HG02798 (cell line): Measurements from ENCODE around the gene C12orf42.

Experiments
- ATAC-seq: cut with Tn5 transposase; IDR thresholded peaks from one replicate; pipeline ENCODE4 v1.9.1; 2021; ENCODE audit warnings: mild to moderate bottlenecking; ENCODE audit not compliant: unreplicated experiment, poor library complexity

The C12orf42 gene

DNA sequence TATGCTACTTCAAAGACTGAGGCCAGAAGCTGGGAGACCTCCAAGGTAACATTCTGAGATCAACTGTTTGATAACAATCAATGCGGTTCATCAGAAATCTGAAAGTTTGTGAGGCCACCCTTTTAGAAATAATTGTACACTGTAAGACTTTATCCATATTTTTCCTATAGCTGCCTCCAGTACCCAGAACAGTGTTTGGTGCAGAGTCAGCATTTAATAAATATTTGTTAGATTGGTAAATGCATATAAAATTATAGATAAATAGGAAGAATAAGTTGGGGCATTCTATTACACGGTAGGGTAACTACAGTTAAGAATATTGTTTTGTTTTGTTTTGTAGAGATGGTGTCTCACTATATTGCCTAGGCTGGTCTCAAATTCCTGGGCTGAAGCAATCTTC lies 141.4 kb downstream of the C12orf42 start:
- no peak for ATAC-seq

DNA sequence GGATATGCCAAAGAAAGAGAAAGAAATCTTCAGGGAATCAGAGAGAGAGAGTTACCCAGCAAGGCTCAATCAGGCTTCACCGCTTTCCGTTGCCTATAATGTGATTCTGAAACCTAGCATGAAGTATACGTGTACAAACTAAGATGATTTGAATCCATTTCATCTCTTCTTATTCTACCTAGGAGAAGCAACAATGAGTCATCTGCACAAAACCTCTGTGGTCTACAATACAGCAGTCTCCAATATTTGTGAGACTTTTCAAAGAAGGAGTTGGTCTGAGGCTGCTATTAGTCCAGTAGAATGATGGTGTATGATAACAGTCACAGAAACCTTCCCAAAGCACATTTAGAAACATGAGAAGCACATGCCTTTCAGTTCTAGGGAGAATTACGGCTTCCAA lies 141.9 kb downstream of the C12orf42 start:
- ATAC-seq = no peak

DNA sequence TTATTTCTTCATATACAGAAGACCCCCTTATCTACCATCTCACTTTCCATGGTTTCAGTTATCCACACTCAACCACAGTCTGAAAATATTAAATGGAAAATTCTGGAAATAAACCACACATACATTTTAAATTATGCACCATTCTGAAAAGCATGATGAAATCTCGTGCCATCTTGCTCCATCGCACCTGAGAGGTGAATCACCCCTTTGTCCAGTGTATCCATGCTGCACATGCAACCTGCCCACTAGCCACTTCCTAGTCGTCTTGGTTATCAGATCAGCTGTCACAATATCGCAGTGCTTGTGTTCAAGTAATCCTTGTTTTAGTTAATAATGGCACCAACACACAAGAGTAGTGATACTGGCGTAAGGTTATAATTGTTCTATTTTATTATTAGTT lies 145.7 kb downstream of the C12orf42 start:
- no peak for ATAC-seq

DNA sequence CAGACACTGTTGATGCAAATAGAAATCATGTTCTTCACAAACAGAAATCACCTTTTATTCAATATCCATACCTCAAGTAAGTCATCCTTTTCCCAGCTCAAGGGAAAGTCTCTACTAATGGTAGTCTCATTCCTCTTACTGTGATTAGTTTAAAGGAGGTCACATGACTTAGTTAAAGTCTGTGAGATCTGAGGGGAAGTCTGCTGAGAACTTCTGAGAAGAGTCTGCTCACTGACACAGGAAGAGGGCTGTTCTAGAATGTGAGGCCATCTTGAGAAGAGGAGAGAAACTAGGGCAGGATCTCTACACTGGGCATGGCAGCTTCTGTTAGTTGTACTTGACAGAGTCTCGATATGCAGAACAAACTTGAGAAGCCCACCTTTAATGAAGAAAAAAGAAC lies 146.8 kb downstream of the C12orf42 start:
- ATAC-seq = no peak

DNA sequence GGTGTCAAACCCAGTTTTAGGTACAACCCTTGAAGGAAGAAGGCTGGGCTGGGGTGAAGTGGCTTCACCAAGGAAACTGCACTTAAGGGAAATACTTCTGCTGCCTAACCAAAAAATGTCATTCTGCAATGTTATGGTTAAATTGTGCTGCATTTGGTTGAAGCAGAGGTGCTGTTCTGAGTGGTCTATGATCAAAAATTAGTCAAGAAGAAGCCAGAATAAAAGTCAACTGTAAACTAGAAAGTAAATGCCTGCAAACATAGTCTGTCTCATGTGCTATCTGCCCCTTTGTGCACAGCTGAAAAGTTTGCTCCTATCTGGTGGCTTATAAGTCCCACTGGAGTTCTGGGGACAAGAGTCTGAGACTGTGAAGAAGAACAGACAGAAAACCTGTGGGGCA lies 158.8 kb downstream of the C12orf42 start:
- no peak for ATAC-seq

DNA sequence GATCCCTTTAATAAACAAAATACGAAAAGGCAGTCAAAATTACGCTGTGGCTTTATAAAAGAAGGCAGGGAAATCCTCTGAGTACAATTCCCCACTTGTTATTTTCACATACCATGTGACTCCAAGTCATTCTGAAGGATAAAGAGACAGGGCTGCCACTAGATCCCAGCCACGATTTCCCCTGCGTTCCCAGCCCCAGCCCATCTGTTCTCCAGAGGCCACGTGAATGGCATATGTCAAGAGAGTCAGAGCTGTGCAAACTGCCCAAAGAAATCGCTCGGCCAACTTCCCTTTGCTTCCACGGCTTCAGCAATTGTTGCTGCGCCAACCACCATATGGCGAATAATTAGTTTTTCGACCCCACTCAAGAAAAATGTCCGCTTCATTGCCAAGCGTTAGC lies 161.3 kb downstream of the C12orf42 start:
- ATAC-seq = no peak

DNA sequence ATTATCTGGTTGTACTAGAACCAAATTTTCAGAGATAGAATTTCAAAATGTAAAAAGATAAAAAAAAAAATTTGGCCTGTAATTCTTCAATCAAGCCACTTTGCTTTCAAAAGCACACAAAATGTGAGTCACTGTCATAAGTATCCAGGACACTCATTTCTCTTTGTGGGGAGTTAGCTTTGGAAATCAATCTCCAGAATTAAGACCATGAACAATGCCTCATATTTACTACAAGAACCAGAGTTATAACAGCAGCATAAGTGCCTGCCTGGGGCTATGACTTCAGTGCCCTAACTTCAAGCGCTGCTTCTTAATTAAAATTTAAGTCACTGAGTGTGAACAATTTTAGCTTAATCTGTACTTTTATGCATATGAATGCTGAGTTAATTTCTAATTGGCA lies 162.1 kb downstream of the C12orf42 start:
- no peak for ATAC-seq

DNA sequence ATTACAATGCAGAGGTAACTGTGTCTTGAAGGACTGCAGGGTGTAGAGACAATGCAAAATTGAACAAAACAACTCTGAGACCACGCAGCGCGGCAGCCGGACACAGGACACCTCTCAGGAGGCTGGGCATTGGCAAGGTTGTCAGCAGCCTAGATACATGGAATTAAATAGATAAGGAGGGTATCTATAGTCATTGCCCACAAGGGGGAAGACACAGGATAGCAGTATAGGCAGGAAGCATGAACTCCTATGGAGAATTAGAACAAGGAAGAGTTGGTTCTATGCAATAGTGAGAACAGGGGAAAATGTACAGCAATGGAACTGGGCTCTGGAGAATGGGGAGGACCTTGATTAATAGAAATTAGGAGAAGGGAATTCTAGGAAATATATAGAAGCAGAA lies 164.1 kb downstream of the C12orf42 start:
- ATAC-seq = no peak

DNA sequence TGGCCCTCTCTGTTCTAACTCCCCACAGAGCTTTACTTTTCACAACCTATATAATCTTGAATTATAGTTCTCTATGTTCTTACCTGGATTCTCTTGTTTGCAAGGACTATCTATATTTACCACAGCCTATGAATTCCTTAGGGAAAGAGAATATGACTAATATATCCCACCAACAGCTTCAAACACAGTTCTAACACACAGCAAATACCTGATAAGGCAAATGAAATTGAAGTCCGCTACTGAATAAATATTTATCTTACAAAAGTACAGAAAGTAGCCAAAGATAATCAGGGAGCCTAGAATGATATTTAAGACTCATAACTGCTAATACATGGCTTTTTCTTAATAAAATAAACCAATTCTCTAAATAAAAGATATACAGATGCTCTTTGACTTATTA lies 165.1 kb downstream of the C12orf42 start:
- no peak for ATAC-seq

DNA sequence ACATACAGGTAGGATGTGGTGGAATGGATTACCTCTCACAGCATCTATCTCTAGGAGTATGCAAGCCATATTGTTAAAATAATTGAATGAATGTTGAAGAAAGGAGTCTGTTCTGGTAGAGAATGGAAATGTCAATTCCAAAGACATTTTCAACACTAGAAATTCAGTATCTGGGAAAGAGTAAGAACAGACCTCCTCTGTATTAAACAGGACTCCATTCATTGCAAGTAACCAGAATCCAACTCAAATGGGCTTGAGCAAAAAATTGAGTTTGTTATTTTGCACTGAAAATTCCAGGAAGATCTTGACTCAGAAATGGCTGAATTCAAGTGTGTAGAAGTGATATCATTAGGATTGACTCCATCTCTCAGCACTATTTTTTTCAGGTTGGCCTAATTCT lies 168.1 kb downstream of the C12orf42 start:
- ATAC-seq = no peak

DNA sequence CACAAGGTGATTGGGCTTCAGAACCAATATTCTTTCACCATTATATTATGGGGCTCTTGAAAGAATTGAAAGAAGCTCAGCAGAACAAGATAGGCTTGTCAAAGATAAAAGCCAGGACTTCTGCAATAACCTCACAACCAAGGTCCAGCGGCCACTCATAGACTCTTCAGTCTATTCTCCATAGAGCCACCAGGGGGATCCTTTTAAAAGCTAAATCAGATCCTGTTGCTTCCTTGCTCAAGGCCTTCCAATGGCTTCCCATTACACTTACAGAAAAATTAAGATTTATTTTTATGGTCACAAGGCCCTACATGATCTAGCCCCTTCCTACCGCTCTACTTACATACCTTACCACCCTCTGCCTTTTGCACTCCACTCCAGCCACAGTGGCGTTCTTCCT lies 169.6 kb downstream of the C12orf42 start:
- no peak for ATAC-seq

DNA sequence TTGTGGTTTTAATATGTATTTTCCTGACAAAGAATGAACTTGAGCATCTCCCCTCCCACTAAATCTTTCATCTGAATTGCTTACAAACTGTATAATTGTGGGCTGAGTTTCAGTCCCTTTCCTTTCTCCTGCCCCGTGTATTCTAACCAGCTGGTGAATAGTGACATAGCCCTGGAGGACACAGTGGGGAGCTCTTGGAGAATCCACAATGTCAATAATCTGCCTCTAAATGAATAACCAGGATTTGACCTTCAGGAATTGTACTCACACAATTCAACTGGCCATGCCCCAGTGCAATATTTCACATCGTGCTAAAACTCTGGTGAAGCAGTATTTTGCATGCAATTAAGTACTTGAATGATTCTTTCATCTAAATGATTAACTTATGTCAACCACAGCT lies 177.2 kb downstream of the C12orf42 start:
- no peak for ATAC-seq

DNA sequence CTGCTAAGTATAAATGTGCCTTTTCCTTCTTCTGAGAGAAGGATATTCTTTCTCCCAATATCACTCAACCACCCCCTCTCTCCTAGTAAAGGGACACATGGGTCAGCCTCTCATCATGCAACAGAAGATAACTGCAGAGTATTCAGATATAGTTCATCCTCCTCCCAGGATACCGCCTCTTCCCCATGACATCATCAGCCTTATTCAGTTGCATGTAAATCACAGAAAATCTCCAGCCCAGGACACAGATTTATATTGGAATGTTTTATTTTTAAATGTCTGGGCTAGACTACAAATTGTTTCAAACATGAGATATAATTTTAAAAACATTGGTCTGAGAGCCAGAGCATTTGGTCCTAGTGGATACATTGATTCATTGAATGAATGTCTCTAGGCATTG lies 178.5 kb downstream of the C12orf42 start:
- ATAC-seq = no peak

DNA sequence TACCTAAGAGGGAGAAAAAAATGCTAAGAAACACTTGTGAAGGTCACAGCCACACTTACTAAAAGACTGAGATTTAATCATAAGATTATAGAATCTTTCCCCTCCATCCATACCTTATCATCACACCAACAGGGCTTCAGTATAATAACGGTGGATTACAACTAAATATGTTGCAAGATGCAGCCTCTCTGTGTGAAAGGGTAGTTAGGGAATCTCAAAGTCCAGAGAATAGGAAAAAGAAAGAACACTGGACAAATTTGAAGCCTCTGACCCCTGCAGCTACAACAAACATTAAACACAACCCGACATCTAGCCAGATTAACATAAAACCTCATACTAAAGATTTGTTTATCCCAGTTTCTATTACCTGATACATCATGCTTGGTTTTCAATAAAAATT lies 181.0 kb downstream of the C12orf42 start:
- ATAC-seq = no peak

DNA sequence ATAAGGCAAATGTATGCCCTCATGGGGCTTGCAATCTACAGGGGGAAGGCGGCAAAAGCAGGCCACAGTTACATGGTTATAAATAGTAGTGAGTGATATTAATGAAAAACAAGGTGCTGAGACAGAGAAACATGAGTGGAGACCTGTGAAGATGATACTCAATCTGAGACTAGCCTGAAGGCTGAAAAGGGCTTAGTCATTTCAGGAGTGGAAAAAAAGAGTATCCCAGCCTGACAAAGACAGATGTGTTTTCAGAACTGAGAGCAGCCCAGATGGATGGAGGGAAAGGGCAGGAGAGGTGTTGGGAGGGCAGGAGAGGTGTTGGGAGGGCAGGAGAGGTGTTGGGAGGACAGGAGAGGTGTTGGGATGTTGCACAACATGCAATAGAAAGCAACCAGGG lies 181.9 kb downstream of the C12orf42 start:
- ATAC-seq = no peak

DNA sequence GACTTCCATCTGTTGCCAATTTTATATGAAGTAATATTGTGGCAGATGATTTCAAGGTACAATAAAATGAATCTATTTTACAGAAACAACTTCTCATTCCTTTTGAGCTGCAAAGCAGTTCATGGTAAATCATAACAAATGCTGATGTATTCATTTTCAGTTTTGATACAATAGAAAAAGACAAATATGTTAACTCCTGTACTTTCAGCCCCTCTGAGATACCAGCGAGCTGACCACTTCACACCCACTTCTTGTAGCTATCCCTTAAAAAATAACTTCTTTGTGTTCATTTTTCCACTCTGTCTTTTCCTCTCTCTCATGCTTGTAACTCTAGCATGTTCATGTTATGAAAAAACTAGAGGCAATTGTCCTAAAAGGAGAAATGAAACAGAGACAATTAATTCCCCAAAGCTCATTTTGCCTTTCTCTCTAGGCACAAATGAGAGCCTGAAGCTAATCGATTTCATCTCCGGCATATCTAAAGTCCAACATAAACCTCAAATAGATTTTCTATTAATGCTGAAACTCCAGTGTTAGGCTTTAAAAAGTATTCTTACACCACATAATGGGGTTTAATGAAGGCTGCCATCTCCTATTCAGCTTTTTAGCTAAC lies 182.9 kb downstream of the C12orf42 start:
- no peak for ATAC-seq

DNA sequence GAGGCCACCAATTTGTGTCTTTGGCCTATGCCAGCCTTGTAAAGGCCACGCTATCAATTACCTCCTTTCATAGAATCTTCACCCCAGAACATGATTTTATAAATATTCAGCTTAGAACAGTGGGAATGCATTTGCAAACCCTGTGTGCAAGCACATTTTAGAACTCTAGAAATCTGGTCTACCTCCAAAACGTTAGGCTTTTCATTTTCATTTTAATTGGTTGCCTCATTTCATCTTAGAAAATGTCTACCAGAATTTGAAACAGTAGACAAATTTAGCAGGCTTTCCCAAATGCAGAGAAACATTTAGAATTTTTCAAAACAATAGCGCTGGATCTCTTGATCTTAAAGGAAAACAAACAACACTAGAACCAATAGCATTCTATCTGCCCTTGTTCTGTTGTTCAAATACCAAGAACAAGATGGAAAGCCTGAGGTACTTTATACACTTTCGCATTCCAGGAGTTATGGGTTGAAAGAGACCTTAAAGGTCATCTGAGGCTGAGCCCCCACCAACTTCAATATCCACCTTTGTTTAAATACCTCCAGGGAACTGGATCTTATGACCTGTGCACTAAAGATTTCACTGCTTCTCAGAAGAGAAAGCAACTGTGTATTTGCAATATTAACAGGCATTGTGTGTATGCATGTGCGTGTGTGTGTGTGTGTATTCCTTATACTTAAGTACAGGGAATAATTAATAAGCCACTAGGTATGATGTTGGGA lies 185.1 kb downstream of the C12orf42 start:
- no peak for ATAC-seq

DNA sequence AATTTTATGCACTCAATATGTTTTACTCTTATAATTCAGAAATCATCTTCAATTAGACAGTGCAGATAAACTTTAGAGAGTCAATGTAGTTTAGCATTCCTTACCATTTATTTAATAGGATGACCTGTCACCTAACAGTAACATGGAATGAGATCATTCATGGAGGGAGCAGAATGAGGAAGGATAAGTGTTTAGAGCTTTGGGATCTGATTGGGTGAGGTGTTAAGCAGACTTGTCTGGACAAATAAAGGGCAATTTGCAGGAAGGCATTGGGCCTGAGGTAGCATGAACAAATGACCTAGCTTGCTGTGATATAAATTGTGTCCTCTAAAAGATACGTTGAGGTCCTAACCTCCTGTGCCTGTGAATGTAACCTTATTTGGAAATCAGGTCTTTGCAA lies 187.4 kb downstream of the C12orf42 start:
- no peak for ATAC-seq

DNA sequence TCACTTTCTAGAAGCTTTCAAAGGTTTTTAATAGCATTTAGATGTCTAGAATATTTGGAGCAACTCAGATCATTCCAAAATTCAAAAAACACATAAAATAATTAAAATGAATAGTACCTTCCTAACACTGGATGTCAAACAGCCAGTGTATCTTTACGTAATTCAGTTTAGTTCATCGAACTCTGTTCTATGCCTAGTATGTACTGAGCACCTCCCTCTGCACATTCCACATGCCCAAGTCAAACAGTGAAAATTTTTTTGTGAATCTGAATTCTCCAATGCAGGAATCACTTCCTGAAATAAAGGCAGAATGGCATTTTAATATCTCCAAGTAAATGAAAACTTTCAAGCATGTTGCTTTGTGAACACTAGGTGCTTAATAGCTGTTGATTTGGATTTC lies 192.3 kb downstream of the C12orf42 start:
- no peak for ATAC-seq

DNA sequence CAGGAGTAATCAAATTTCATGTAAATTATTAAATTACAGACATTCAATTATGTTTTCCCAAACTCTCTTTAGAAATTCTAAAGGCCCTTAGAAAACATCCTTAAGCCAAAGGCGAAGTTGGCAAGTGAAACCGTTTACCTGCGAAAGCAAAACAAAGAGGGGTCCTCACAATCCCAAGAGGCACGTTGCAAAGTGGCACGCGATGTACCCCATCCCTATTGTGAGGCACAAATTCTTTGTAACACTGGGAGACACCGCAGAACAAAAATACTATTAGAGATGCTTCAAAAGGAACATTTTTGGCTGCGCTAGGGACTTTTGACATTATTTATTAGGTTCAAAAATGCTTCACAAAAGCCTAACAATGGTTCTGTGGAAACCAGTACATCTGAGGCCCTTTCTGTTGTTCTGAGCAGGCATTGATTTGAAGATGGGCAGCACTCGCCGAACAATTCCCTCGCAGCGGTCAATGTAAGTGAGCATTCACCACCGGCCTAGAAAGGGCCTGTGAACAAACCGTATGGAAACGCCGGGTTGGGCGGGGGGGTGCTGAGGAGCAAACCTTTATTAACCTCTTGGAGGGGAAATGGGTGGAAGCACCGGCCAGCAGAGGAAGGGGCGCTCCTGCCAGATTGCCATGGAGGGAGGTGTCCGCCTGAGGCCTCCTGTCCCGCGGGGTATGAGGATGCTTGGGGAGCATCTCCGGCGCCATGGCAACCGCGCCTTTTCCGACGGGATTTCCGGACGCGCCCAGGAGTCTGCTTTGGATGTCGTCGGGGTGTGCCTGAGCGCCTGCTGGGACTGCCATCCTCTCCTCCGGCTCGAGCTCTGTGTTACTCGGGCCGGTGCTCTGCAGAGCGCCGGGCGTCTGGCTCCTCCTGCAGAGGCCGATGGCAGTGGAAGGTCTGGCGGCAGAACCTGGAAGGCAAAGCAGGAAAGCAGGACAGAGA lies 193.9 kb downstream of the C12orf42 start:
- no peak for ATAC-seq

DNA sequence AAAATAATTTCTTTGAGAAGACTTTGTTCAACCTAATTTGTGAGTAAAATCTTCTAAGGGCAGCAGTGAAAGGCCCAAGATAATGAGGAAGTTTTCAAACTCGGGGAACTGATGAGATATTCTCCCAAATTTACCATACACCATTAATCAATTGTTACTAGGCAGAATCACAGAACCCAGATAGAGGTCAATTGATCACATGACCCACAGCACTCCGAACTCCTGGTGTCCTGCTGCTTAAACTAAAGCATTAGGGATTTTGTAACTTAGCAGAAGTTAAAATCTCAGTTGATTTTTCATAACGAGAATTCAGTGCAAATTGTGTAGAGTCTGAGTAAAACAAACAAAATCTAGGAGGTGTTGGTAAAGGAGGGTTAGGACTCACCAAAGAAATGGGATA lies 207.8 kb downstream of the C12orf42 start:
- no peak for ATAC-seq
